GM19025 (cell line): ENCODE data around the gene TEX35.

Experiments used
- ATAC-seq: cut with Tn5 transposase; IDR thresholded peaks from one replicate; pipeline ENCODE4 v1.9.1; 2021; ENCODE audit warnings: mild to moderate bottlenecking, low read depth, moderate library complexity; ENCODE audit not compliant: unreplicated experiment

Gene TEX35

DNA sequence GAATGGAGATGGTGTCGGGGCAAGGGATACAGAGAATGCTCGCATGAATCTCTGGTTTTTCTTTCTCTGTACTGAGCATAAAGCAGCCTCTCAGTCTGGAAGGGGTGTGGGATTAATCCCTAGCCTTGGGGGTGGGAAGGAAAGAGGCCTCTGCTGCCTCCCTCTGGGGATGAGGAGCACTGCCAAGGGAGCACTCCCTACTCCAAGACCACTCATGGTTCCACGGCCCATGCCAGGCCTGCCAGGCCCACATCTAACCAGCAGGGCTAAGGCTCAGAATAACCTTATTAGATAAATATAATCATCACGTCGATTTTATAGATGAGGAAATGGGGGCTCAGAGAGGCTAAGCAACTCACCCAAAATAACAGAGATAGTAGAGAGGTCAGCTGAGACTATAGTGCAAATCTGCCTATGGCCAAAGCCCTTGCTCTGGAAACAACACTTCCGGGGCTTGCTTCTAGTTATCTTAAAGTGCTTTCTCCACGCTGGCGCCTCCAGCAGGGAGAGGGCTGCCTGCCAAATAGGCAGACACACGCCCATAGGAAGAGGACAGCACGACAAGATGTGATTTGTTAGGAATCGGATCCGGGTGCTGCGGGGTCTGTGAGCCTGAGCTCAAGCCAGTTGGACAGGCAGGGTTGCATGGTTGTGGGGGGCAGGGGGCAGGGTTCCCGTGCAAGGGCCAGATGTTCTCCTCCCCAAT is 522 bp downstream of the TEX35 start:
- ATAC-seq = no peak

DNA sequence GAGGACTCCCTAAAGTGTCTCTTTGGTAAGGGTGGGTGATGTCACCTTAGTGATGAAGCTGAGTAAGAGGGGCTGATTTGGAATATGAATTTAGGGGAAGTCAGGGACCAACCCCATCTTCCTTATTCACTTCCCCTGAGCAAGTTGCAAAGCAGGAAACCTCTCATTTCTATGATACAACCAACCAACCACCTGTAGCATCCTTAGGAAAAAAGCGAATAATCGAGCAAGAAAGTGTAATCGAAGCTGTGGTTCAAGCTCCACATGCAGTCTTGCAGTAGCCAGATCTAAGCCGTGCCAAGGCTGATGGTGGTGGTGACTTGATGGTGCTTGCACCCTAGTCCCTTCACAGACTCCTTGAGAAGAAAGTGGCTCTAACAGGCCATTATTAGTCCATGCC is 3.2 kb downstream of the TEX35 start:
- ATAC-seq = no peak

- ATAC-seq = no peak
These were observed 6.0 kb downstream of the TEX35 start for GRCh38 chr1:178518894-178519293.

DNA sequence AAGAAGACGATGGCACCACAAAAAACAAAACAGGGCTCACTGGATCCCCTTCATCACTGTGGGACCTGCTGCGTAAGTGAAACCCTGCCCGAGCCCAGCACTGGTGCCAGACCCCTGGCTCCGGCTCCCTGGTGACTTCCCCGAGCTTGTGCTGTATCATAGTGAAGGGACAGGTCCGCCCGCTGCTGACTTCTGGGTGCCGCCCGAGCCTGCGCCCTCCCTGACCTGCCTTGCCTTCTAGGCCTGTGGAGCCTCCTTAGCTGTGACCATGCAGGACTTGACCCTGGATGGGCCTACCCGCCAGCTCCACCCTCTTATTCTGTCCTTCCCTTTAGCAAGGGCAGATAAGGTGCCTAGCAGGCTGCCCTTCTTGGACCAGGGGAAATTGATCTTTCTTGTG is 7.9 kb downstream of the TEX35 start:
- ATAC-seq = no peak

DNA sequence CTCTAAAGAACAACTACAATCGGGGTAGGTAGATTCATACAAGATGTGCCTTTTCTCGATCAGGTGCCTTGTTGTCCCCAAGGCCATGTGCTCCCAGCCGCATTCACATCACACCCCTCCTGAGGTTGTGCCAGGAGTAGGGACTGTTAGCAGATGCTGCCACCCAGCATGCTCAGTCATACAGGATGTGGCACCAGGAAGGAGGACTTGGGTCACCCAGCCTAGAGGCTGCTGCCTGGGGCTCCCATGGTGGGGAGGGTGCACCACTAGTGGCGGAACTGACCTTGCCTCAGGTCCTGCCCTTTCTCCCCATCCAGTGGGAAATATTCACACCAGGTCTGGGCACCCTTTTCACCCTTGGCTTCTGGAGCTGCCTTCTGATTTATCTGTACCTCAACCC is 8.3 kb downstream of the TEX35 start:
- ATAC-seq = no peak

GRCh38 chr1:178527117-178527516 is 14.2 kb downstream of the TEX35 start:
- ATAC-seq = no peak

DNA sequence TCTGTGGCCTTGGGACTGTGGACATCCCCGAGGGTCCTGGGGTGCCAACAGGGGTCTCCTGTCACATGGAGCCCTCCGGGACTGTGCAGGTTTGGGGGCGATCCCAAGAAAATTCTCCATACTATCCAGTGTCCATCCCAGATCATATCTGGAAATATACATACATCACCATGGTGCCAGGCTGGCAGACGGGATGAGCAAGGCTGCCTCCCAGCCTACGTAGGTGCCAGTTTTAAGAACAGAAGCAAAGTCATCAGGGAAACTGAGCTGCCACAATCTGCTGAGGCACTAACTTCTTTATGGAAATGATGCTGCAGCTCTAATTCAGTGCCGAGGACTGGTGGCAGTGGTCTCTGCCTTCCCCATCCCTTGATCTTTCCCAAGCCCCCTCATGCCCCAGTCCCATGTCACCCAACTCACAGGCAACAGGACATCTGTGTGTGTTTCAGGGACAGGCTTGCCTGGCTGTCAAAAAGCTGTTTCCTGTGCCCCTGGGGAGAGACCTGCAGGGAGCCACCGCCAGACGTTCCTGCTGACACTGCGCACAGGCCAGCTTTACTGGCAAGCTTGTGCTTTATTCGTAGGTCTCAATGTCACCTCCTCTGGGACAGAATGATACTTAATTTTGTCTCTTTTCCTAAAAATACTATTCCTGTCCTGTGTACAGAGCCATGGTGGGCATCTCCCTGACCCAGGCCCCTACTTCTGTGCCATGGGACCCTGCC is 15.5 kb downstream of the TEX35 start:
- ATAC-seq = no peak

DNA sequence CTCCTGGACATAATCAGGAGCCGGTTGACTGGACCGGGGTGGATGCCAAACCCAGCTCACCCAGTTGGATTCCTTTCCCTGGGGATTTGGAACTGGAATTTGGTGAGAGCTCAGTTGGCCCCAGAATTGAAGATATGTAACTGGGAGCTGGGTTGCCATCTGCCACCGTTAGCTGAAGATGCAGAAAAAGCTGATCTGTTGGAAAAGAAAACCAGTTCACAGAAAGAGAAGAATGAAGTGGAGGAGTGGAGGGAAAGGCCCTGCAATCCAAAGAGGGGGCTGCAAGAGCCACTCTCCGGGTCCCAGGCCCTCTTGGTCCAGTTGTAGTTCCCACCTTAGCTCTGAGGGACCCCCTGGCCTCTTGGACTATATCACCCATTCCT is 16.0 kb downstream of the TEX35 start:
- ATAC-seq = no peak

GRCh38 chr1:178529364-178530036 is 16.6 kb downstream of the TEX35 start:
- no peak for ATAC-seq

- ATAC-seq = no peak
These were observed 17.1 kb downstream of the TEX35 start for GRCh38 chr1:178530037-178530402.

DNA sequence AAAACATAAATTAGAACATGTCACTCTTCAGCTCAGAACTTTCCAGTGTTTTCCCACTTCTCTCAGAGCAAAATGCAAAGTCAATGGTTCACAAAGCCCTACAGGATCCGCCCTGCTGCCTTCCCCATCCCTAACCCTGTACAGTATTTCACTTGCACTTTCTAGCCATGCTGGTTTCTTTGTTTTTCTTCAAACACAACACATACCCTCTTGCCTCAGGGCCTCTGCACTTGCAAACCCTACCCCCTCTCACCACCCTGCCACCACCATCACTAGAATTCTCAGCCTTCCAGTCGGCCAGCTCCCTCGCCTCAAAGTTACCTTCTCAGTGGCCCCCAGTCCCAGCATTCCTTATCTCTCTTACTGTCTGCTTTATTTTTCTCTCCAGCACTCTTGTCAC is 17.6 kb downstream of the TEX35 start:
- no peak for ATAC-seq

GRCh38 chr1:178531887-178532286 is 19.0 kb downstream of the TEX35 start:
- ATAC-seq = no peak

GRCh38 chr1:178532392-178532791 is 19.5 kb downstream of the TEX35 start:
- peak; percentile 70 for ATAC-seq

- no peak for ATAC-seq
These were observed 20.4 kb downstream of the TEX35 start for GRCh38 chr1:178533121-178533946.

DNA sequence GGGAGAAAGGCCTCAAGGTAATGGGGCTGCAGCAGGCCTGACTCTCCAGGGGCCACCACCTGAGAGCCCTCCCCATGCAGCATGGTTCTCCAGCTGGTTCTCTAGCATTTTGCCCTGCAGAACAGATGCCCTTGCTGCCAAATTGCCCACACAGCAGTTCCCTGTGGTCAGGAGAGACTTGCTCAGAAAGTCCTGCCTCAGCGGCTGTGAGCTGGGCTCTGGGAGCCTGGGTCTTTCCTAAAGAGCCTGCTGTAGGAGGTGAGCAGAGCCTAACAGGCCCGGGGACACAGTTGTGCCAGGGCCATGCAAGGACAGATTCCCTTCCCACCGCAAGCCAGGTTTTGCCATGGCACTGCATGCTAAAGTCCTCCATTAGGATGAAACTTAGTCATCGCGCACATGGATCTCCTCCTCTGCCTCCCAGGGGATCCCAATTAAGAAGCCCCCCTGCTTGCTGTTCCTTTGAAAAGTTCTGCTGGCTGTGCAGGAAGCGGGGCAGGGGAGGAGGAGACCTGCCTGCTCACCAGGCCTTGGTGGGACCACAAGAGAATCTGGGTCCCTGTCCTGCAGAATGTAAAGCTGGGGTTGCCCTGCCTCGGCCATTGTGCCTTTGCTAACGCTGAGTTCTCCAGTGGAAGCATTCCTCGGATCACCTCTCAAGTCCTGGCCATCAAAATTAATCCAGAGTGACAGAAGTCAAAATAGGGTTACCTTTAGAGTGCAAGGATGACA is 21.4 kb downstream of the TEX35 start:
- ATAC-seq = no peak

GRCh38 chr1:178536329-178536728 is 23.4 kb downstream of the TEX35 start:
- no peak for ATAC-seq

DNA sequence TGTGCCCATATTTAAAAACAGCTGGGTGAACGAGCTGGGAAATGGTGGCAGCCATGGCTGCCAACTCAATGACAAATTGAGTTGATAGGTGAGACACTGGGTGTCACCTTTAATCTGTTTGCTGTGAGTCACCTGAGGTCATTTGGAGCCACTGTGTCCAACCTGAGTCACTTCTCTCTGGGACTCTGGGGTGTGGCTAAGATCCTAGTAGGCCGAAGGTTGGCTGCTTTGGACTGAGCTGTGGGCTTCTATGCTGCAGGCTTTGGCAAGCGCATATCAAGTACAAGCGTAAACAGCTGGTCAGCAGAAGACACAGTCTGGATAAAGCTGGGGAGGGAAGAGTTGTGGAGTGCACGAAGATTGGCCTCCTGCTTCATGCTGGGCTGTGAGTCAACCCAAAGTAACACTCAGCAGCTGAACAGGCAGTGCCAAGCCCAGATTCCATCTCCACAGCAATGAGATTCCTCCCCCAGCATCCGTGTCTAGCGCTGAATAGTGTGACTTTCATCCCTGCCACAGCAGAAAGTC is 24.0 kb downstream of the TEX35 start:
- no peak for ATAC-seq

DNA sequence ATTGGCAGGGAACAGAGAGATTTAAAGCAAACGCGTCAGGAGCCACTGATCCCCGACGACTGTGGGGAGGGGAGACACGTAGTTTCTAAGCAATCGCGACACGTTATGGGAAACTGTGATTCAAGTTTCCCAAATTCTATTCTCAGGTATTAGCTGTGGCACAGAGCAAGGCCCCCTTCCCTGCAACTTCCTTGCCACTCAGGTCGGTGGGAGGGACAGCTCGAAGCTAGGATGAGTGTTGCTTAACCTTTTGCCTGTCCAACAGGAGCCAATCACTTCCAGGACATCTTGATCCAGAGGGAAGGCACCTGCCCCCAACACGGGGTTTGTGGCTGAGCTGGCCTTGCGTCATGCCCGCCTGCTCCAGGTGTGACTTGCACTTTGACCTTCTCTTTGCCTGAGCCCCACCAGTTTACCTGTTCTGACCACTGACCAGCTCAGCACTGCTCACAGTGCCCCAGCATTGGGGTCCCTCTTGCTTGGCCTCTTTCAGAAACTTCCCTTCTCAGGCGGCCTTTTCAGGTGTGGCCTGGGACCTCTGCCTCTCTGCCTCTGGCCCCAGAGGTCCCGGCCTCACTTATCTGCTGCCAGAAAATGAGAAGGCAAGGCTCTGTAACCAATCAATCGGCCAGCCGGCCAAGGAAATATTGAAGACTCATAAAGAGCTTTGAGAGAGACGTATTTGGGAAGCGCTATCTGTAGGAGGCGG is 24.6 kb downstream of the TEX35 start:
- no peak for ATAC-seq

DNA sequence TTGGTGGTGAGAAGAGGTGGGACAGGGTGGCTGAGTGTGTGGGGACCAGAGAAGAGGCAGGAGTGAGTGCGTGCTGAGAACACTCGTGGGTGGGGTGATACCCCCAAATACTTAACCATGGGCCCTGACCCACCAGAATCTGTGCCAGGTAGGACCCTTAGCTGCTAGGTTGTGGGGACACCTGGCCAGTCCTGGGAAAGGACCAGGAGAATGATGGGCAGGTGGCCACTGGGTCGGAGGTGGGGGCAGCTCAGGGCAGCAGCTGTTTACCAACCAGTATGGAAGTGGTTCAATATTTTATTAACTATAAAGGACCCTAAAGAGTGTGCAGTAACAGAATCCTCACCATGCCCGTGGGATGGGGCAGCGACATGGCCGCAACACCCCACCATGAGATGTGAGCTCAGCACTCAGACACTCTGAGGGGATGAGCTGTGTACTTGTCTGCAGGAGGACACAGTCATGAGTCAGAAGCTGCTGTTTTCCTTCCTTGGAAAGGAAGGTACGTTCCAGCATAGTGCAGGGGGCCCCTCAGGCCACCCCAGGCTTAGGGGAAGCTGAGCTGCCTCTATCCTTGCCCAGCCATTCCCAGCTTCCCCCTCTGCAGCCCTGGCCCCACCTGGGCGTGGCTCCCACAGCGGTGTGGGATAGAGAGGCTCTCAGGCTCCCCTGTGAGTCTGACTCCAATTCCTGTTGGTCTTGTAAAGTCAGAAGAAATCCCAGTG is 25.4 kb downstream of the TEX35 start:
- no peak for ATAC-seq
